Bronchial epithelial cell (primary cell): ENCODE results near the gene ERBB3. TPM values are rescaled to one million over a fixed set of nuclear protein-coding genes. Genes with fewer than 3 reads are reported as not detected.
A peak's percentile ranks its signal among the peaks of the same experiment; 100 is the strongest.

Experiments
- DNase-seq: peaks from one replicate; pipeline ENCODE4 v3.0.0-alpha.2; 2010; ENCODE audit warnings: low read depth
- FAIRE-seq: peaks from 2 replicates; lab custom pipeline; 2011; peaks lifted over from hg19 to GRCh38; lab: Jason Lieb, UNC
- H3K27me3 ChIP-seq: 2 replicates; pipeline ENCODE4 v1.5.1; 2011; ENCODE audit warnings: low read length; ENCODE audit not compliant: control insufficient read depth, insufficient read depth
- H3K36me3 ChIP-seq: 2 replicates; pipeline ENCODE4 v1.5.1; 2011; ENCODE audit warnings: low read length; ENCODE audit not compliant: control insufficient read depth, insufficient read depth
- H3K4me3 ChIP-seq: 2 replicates; pipeline ENCODE4 v1.5.1; 2011; ENCODE audit warnings: mild to moderate bottlenecking, low read depth, low read length, control low read depth
- total RNA-seq: library from RNA; depleted of rRNA; stranded (reverse); fragments of >200 nt; gene quantifications from 2 replicates; pipeline ENCODE4 v1.2.1, GENCODE V29; 2014
- TF ChIP-seq, protein P1 (sequence below): IDR thresholded peaks from 2 replicates; pipeline ENCODE4 v1.5.1; 2011; ENCODE audit warnings: mild to moderate bottlenecking, moderate library complexity, low read length, control low read depth, inconsistent platforms; ENCODE audit not compliant: insufficient read depth, severe bottlenecking

The ERBB3 gene
- total RNA-seq, 1 donor from 2014 or later, result 21.1 TPM

DNA sequence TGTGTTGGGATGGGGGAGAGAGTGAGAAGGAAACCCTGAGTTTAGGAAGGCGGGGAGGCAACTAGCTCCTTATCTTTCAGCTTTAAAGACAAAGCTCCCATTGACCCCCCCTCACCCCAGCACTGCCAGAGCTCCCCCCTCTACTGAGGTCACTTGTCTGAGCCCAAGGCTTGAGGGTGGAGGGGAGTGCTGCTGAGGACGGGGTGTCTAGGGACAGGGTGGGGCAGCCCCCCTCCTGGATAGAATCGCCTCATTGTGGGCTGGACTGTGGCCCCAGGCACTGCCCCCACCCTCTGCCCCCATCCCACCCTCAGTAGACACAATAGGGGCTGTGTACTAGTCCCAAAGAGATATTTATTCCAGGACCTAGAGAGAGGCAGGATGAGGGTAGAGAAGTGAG lies 3.0 kb downstream of the ERBB3 start:
- TF ChIP-seq, protein P1, sequence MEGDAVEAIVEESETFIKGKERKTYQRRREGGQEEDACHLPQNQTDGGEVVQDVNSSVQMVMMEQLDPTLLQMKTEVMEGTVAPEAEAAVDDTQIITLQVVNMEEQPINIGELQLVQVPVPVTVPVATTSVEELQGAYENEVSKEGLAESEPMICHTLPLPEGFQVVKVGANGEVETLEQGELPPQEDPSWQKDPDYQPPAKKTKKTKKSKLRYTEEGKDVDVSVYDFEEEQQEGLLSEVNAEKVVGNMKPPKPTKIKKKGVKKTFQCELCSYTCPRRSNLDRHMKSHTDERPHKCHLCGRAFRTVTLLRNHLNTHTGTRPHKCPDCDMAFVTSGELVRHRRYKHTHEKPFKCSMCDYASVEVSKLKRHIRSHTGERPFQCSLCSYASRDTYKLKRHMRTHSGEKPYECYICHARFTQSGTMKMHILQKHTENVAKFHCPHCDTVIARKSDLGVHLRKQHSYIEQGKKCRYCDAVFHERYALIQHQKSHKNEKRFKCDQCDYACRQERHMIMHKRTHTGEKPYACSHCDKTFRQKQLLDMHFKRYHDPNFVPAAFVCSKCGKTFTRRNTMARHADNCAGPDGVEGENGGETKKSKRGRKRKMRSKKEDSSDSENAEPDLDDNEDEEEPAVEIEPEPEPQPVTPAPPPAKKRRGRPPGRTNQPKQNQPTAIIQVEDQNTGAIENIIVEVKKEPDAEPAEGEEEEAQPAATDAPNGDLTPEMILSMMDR, result no peak
- Histone ChIP-seq H3K36me3 (peaks cover 9% of the 10 kb centered on the region), H3K27me3 (no peaks in the 10 kb centered on the region), H3K4me3 (no peak overlapping the region)
- DNase-seq (no peak), FAIRE-seq (no peak)

DNA sequence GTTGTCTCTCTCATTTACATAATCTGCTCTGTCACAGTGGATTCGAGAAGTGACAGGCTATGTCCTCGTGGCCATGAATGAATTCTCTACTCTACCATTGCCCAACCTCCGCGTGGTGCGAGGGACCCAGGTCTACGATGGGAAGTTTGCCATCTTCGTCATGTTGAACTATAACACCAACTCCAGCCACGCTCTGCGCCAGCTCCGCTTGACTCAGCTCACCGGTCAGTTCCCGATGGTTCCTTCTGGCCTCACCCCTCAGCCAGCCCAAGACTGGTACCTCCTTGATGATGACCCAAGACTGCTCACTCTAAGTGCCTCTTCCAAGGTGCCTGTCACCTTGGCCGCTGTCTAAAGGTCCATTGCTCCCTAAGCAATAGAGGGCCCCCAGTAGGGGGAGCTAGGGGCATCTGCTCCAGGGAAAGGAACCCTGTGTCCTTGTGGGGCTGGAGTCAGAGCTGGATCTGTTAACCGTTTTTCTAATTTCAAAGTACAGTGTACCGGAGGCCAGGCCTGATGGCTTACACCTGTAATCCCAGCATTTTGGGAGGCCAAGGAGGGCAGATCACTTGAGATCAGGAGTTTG lies 5.1 kb downstream of the ERBB3 start:
- no peaks in the 10 kb centered on the region for H3K27me3 ChIP-seq
- DNase-seq (peak; percentile 18), FAIRE-seq (no peak)
- H3K36me3 ChIP-seq, result peaks cover 12% of the 10 kb centered on the region
- TF ChIP-seq, protein P1, result peak; percentile 64
- no peak overlapping the region for H3K4me3 ChIP-seq

DNA sequence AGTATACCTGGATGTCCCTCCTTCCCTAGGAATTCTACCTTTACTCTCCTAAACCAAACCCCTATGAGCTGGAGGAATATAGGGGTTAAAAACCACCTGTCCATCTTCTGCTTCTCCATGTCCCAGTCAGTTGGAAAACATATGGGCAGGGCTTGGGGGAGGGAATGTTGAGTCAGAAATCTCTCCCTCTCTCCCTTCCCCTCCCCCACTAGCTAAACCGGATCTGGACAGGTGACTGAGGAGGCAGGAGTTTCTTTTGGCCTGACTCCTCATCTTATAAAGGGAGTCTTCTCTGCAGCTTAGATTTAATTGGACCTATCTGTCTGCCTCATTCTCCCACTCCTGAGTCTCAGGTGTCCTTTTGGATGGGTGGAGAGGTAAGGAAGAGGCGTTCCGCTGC lies 6.1 kb downstream of the ERBB3 start:
- DNase-seq (peak; percentile 83), FAIRE-seq (peak; percentile 55)
- no peaks in the 10 kb centered on the region for H3K27me3 ChIP-seq
- H3K36me3 ChIP-seq, result peaks cover 12% of the 10 kb centered on the region
- TF ChIP-seq, protein P1, result no peak
- no peak overlapping the region for H3K4me3 ChIP-seq

DNA sequence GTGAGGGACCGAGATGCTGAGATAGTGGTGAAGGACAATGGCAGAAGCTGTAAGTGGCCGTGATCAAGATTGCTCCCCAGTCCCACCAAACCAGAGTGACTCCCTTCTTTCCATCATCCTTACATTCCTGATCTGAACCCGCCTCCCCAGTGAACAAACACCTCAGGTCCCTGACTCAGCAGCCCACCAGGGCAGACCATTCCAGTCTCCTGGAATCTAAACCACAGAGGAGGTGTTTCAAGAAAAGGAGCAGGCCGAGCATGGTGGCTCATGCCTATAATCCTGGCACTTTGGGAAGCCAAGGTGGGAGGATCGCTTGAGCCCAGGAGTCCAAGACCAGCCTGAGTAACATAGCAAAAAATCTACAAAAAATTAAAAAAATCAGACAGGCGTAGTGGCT lies 6.6 kb downstream of the ERBB3 start:
- peaks cover 12% of the 10 kb centered on the region for H3K36me3 ChIP-seq
- DNase-seq (no peak), FAIRE-seq (no peak)
- H3K4me3 ChIP-seq, result no peak overlapping the region
- H3K27me3 ChIP-seq, result no peaks in the 10 kb centered on the region
- TF ChIP-seq, protein P1, result no peak

DNA sequence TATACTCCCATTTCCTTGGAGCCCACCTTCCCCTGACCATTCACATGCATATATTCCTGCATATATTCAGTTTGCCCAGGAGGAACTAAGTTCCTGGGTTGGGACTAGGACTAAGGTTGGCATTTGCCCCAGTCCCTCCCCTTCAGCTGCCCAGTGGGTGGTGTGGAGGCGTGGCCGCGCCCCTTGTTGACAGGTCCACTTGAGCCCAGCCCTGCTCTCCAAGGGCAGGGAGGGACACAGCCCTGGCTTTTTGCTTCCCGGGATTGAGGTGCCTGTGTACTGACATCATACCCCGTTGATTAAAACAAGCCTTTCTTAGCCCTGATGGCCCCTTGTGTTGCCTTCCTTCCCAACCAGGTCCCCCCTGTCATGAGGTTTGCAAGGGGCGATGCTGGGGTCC lies 7.3 kb downstream of the ERBB3 start:
- DNase-seq (peak; percentile 37), FAIRE-seq (peak; percentile 32)
- TF ChIP-seq, protein P1, result no peak
- H3K4me3 ChIP-seq, result no peak overlapping the region
- H3K36me3 ChIP-seq, result peaks cover 12% of the 10 kb centered on the region
- no peaks in the 10 kb centered on the region for H3K27me3 ChIP-seq

DNA sequence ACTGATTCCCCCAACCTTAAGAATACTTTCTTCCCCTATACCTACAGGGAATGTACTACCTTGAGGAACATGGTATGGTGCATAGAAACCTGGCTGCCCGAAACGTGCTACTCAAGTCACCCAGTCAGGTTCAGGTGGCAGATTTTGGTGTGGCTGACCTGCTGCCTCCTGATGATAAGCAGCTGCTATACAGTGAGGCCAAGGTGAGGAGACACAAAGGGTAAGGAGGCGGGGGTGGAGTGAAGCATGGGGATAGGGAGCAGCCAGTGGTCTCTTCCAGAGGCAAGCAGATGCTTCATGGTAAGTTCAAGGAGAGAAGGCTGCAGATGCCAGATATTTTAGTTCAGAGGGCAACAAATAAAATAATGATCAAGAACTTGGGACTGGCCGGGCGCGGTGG lies 17.8 kb downstream of the ERBB3 start:
- FAIRE-seq (no peak), DNase-seq (no peak)
- no peaks in the 10 kb centered on the region for H3K27me3 ChIP-seq
- peaks cover 31% of the 10 kb centered on the region for H3K36me3 ChIP-seq
- TF ChIP-seq, protein P1, result no peak
- no peak overlapping the region for H3K4me3 ChIP-seq
